Uterus (tissue), 2 donors: ENCODE data around the gene FN1.

ENCODE experiments used
- CTCF ChIP-seq, 4 experiments: fragments of 200-600 bp in 2 of 4; fragments of 450-650 bp in 2 of 4; sonication (generic) in 2 of 4; IDR thresholded peaks; one replicate each; pipeline ENCODE4 v1.5.1; 2016 to 2019; ENCODE audit warnings: antibody characterized with exemption in 4 of 4, mild to moderate bottlenecking in 2 of 4, moderate library complexity in 1 of 4
- POLR2A ChIP-seq, 2 donors: fragments of 450-650 bp; IDR thresholded peaks; one replicate each; pipeline ENCODE4 v1.6.1; 2016; ENCODE audit warnings: antibody characterized with exemption in 2 of 2, mild to moderate bottlenecking in 1 of 2, moderate library complexity in 1 of 2

GRCh38 chr2:215358891-215359575 lies 76.8 kb downstream of the FN1 start:
- TF ChIP-seq CTCF (IDR thresholded peaks at IDR 0.05) (no peak), POLR2A (IDR thresholded peaks at IDR 0.05) (no peak)
